ENCODE data around the gene RRAS2.
"Not testable (repeated sequence)": the region's sequence is repeated elsewhere in the genome, so short reads cannot be mapped to it uniquely, and the experiment has no call there.

- not testable (repeated sequence) for TF ChIP-seq POLR2AphosphoS5, CTCF (IDR thresholded peaks at IDR 0.05)
These were observed 47.1 kb upstream of the RRAS2 start for GRCh38 chr11:14406116-14406515.
